ENCODE measurements around the gene ASS1.

GRCh38 chr9:130488621-130489330 lies 44.0 kb downstream of the ASS1 start:
- TF ChIP-seq CTCF (IDR thresholded peaks at IDR 0.05; ENCODE audit: insufficient read depth, low read length, poor library complexity, severe bottlenecking) (no peak), EZH2phosphoT487 (conservative IDR thresholded peaks at IDR 0.05; ENCODE audit: low read length) (no peak)

Data from SU-DHL-6 (cell line).